CD4-positive, alpha-beta T cell treated with Interleukin-4 for 4 hours (primary cell): ENCODE measurements around the gene ZBTB1.
"Not testable (repeated sequence)": the region's sequence is repeated elsewhere in the genome, so short reads cannot be mapped to it uniquely, and the experiment has no call there.

Experiments
- DNase-seq: peaks from one replicate; pipeline ENCODE4 v3.0.0-alpha.2; 2020

The ZBTB1 gene

GRCh38 chr14:64501411-64502171 is 3.0 kb upstream of the ZBTB1 start:
- peak; percentile 48 for DNase-seq

DNA sequence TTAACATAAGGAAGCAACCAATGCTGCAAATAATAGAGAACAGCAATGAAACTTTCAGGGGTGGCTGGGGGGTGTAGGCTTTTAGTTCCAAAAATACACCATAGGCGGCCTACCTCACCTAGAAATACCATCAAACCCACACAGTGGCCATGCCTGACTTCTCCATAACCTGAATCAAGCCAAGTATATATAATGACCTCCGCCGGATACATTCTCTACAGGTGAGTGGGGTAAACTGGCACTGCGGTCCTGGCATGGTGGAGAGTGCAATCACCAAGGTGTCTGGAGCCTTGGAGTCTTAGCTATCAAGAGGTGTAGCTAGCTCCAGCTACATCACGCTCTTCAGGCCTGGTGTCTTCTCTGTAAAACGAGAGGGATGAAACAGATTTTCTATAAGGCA is 2.1 kb upstream of the ZBTB1 start:
- peak; percentile 22 for DNase-seq

DNA sequence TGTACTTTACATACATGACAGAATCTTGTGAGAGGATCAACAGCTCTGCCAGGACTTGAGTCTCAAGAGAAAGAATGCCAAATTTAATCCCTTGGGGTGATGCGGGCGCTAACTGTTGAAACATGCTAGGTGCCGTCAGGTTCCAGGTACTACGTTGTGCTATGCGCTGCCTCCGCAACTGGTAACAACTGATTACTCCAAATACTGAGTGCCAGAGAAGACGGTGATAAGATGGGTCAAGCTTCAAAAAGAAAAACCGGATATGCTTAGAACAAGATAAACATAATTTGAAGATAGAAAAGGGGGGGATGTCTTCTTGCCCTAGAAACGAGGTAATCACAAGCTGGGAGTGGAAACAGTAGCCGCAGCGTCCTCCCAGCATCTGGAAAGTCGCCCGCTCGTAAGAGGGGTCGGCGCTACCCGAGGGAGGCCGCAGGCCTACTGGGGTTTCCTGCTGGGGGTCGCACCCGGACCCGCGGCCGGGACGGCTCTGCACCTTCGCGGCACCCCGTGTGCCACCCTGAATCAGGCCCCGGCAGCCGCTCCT is 1.6 kb upstream of the ZBTB1 start:
- peak; percentile 30 for DNase-seq

DNA sequence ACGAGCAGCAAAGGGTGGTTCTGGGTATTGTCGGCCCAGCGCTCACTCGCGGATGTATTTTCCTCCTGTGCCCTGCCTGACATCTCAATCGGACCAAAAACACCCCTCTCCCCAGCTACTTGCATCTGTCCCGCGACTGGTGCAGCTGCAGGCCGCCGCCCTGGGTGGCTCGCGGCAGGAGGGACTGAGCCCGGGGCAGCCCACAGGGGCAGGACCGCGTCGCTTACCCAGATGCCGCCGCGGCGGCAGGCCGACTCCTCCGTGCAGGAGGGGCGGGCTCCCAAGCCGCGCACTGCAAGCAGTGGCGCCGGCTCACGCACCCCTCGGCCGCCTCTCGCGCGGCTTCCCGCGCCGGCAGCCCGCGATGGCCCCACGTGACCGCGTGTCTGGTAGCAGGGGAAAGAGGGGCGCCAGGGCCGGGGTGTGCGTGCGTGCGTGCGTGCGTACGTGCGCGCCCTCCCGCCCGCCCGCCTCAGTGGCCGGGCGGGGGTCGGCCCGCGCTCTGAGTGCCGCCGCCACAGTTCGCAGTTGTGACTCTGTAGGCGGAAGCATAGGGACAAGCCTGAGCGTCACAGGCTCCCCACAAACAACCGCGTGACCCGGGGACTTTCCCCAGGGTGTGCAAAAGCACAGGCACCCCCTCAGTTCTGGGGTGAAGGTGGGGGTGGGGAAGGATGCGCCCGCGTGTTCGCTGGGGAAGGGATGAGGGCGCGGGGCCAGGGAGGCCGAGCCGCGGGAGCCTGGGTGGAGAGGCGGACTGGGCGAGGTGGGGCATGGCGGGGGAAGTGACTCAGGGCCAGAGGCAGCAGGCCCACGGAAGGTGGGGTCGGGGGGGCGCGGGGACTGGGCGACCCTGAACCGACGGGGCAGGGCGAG is 898 bp upstream of the ZBTB1 start, which contains the start of gene ZBTB25:
TSS of gene ZBTB25 (minus strand) at position 405 of the 876 bp plus-strand sequence. CDS start 13,305 bp downstream, outside the sequence.
- DNase-seq, result peak; percentile 98

- DNase-seq, result peak; percentile 87
These were observed 576 bp downstream of the ZBTB1 start for GRCh38 chr14:64504897-64505794.

- DNase-seq, result peak; percentile 18
These were observed 2.2 kb downstream of the ZBTB1 start for GRCh38 chr14:64506721-64507120.

- peak; percentile 58 for DNase-seq
These were observed 3.0 kb downstream of the ZBTB1 start for GRCh38 chr14:64507376-64508156.

DNA sequence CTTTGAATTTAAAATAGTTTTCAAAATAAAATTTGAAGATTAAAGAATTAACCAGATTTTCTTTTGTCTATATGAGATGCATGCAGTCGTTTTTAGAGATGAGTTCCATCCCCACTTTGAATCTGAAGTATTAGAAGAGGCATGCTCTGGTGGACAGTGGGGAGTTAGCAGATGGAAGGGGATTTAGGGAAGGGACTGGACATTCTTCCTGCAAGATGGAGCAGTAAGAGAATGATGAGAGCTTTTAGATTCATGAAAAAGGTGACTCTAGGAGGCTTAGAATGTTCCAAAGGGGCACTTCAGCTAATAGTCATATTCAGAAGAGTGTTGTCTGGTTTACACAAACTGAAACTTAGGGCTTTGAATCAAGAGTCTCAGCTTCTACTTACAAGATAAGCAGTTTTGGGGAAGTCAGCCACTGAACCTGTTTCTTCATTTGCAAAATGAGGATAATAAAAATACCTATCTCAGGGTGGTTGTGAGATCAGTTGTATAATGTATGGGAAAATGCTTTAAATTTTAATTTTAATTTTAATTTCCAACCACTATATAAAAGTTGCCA is 3.7 kb downstream of the ZBTB1 start:
- DNase-seq, result peak; percentile 13

DNA sequence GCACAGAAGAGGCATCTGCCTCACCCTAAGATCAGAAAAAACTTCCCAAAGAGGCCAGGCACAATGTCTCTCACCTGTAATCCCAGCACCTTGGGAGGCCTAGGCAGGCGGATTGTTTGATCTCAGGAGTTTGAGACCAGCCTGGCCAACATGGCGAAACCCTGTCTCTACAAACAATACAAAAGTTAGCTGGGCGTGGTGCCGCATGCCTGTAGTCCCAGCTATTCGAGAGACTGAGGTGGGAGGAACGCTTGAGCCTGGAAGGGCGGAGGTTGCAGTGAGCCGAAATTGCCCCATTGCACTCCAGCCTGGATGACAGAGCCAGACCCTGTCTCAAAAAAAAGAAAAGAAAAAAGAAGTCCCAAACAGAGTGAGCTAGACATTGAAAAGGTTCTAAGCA is 4.5 kb downstream of the ZBTB1 start:
- no peak for DNase-seq

DNA sequence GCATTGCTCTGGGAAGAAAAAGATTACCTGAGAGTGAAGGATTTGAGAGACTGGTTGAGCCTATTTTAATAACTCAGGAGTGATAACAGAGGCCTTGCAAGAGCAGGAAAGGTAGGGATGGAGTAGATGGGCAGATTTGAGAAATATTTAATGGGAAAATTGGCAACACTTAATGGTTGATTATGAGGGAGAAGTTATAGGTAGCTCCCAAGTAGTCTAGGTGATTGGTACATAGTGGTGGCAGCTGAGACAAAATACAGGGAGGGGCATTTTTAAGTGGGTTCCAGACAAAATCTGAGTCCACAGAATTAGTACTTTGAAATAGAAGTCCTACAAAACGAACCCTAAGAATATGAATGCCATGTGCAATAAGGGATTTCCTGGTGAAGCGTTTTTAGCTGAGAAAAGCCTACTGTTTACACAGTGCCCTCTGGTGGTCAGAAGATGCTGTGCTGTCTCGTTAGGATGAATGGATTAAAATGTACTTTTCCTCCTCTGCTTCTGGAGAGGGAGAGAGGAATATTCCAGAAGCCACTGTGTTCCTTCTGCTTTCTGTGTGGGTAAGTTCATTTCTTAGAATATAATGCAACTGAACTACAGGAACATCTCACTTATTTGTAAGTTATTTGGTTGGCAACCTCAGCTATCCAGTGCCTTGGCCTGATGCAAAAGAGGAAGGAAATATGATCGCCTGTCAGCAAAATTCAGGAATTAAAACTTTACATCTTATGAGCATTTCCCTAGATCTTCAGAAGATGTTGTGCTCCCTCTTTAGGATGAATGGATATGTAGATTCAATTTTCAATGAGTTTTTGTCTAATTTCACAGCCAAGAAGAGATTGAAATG is 6.5 kb downstream of the ZBTB1 start:
- DNase-seq, result peak; percentile 79

DNA sequence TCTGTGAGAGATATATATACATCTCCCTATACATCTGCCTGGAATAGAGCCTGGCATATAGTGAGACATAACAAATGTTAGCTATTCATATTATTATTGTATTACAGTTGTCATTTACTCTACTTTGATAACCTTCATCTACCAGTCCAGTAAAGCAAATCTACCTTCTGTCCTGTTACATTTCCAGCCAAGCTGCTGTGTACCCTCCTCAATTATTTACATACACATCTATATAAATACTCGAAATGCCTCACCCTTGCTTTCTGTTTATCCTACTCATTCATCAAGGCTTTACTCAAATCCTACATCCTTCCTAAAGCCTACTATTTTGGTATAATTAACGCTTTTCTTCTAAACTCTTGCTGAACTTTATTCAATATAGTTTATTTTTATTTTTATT is 8.7 kb downstream of the ZBTB1 start:
- DNase-seq, result no peak

- no peak for DNase-seq
These were observed 10.5 kb downstream of the ZBTB1 start for GRCh38 chr14:64515053-64515452.

DNA sequence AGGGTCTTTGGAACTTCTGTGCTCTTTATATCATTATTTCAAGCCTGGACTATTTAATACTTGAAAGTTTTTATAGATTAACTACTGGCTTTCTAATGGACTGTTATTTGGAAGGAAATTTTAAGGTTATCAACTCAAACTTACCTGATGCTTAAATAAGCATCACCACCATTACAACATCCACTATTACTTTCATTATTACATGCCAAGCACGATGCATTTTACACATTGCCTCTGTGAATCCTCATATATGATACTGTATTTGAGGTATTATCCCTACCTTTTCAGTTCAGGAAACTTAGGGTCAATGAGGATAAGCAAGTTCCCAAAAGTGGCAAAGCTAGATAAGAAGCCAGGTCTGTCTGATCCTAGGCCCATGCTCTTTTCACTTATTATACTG is 12.4 kb downstream of the ZBTB1 start:
- DNase-seq, result no peak

GRCh38 chr14:64517667-64518066 is 13.1 kb downstream of the ZBTB1 start:
- not testable (repeated sequence) for DNase-seq

GRCh38 chr14:64518229-64518628 is 13.7 kb downstream of the ZBTB1 start:
- no peak for DNase-seq

GRCh38 chr14:64520699-64521098 is 16.1 kb downstream of the ZBTB1 start:
- DNase-seq, result no peak

DNA sequence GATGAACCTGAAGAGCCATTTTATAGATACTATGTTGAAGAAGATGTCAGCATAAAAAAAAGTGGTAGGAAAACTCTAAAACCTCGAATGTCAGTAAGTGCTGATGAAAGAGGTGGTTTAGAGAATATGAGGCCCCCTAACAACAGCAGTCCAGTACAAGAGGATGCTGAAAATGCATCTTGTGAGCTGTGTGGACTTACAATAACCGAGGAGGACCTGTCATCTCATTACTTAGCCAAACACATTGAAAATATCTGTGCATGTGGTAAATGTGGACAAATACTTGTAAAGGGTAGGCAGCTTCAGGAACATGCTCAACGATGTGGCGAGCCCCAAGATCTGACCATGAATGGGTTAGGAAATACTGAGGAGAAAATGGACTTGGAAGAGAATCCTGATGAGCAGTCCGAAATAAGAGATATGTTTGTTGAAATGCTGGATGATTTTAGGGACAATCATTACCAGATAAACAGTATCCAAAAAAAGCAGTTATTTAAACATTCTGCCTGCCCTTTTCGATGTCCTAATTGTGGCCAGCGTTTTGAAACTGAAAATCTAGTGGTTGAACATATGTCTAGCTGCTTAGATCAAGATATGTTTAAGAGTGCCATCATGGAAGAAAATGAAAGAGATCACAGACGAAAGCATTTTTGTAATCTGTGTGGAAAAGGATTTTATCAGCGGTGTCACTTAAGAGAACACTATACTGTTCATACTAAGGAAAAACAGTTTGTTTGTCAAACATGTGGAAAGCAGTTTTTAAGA is 18.2 kb downstream of the ZBTB1 start:
- DNase-seq, result no peak

DNA sequence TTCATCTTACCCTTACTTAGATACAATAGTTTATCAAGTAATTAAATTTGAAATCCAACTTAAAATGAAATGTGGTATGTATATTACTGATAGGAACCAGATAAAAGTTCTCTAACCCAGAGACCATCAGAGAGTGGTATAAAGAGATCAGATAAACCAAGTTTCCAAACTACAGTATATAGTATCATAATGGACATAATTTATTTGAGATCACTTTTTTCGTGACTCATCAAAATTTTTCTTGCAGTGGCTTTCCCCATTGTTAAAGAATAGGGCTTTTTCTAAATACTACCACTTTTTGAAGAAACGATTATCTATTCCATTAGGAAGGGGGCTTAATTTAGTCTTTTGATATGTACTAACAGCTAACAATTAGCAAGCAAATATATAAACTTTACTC is 20.8 kb downstream of the ZBTB1 start:
- DNase-seq, result no peak

GRCh38 chr14:64531567-64531966 is 27.0 kb downstream of the ZBTB1 start:
- no peak for DNase-seq
